Measurements from ENCODE around the gene ATL1.
A peak's percentile ranks its signal among the peaks of the same experiment; 100 is the strongest.
"Not testable (repeated sequence)": the region's sequence is repeated elsewhere in the genome, so short reads cannot be mapped to it uniquely, and the experiment has no call there.

Gene ATL1

GRCh38 chr14:50658203-50658602, 98.3 kb downstream of the ATL1 start:
- DNase-seq (ENCODE audit: low spot score) = no peak

- no peak for DNase-seq (ENCODE audit: low spot score)
Measured at GRCh38 chr14:50659327-50659974, 99.5 kb downstream of the ATL1 start.

GRCh38 chr14:50664579-50664978, 104.6 kb downstream of the ATL1 start:
- not testable (repeated sequence) for DNase-seq (ENCODE audit: low spot score)

DNA sequence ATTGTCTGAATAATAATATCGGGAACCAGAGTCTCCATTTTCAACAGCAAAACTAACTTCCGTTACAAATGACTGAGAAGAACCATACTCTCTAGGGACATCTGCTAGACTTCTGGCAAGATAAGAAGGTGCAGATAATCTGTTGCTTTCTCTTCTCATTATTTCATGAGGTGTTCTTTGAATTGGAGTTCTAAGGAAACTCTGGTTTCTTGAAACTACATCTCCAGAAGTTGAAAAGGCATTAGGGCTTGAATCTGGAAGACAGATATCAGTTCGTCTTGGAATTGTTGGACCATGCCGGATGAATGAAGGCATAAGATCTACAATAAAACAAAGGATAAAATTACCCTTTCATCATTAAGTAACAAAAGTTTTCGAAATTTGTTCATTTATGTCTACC, 105.4 kb downstream of the ATL1 start:
- not testable (repeated sequence) for DNase-seq (ENCODE audit: low spot score)

DNA sequence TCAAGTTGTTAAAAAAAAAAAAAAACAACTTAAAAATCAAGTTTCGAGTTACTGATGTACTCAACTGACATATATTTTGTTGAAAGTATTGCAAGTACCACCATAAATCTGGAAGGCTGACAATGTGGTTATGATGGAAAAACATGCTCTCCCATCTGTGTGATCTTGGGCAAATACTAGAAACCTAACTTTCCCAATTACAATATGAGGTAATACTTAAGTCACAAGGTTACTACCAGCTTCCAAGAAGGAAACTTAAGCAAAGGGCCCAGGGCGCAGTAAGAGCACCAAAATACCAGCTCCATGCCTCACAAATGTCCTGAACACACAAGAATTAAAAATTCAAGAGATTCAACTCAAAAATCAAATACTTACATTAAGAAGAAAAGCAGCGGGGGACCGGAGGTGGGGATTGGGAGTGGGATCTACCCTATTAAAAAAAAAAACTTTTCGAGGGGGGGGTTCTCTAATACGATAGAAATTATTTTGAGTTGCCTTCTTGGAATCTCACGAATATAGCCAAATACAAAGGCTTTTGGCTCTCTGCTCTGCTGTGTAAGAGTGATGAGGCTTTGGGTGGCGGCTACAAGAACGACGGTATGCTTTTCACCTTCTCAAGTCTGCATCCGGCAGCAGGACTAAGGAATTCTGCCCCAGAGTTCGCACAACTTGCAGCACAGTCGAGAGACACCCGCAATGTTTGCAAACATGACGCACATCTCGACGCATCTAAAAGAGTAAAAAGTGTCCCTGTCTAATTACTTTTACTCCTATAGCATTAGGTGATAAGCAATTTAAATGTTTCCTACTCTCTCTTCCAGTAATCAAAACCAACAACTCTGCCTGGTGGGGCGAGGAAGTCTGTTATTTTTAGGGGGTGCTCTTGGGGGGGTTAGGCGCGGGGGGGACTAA, 107.1 kb downstream of the ATL1 start:
- peak; percentile 51 for DNase-seq (ENCODE audit: low spot score)

DNA sequence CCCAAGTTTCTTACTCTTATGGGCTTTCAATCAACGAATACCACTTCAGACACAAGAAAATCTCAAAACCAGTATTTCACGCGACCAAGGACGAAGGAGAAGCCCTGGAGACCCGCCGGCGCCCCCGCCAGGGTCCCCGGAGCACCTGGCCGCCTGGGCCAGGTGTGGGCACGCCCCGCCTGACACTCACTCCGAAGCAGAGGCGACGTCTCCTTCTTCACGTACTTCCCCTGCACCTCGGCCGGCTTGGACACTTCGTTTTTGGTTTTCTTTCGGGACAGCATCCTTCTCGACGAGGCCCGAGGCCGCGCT, 107.7 kb downstream of the ATL1 start:
- peak; percentile 45 for DNase-seq (ENCODE audit: low spot score)

DNA sequence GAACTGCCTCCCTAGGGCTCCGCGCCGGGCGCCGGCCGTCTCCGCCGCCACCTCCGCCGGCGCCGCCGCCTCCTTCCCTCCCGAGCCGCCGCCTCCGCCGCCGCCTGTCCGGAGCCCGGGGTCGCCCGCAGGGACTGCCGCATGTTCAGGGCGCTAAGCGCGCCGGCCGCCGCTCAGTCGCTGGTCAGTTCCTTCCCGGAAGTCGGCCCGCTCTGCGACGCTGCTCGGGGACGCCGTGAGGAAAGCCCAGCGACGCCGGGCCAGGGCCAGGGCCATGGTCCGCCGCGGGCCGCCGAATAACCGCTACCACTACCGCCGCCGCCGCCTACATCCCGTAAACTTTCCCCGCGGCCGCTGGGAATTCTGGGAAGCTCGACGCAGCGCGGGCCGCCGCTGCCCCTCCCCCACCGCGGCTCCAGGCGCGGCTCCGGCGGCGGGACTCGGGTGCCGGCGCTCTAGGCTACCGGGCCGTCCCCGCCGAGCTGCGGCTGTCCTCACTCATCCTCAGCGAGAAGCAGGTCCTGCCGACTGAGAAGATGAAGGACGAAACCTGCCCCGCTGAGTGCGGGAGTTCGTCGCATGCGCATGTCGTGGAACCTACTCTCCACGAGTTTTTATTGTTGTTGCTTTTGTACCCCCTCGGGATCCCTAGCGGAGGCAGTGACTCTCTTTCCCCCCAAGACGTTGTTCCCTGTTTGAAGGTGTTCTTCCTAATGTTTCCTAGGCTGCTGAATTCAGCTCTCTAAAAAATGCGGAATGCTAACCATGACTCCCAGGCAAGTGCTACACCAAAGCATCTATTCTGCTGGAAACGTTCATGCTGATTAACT, 108.3 kb downstream of the ATL1 start, which contains the start of gene SAV1:
TSS of gene SAV1 (minus strand) at position 311 of the 830 bp plus-strand sequence. CDS start 339 bp downstream, outside the sequence.
- peak; percentile 89 for DNase-seq (ENCODE audit: low spot score)

- no peak for DNase-seq (ENCODE audit: low spot score)
Measured at GRCh38 chr14:50668826-50669143, 108.8 kb downstream of the ATL1 start.

DNA sequence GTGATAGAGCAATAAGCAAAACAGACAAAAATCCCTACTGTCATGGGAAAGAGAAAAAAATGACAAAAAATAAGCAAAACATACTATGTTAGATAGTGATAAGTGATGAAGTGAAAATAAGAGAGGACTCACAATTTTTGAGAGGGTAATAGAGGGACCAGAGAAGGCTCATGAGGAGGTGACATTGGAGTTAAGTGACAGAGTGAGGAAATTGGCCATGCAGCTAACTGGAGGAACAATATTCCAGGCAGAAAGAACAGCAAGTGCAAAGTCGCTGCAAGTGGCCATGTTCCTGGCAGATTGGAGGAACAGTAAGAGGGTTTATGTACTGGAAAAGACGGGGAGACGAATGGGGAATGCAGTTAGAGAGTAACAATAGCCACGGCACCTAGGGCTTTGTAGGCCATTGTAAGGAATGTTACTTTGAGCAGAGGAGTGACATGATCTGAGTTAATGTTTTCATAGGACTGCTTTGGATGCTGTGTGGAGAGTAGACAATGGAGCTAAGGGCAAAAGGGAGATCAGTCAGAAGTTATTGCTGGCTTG, 109.6 kb downstream of the ATL1 start:
- DNase-seq (ENCODE audit: low spot score) = no peak

DNA sequence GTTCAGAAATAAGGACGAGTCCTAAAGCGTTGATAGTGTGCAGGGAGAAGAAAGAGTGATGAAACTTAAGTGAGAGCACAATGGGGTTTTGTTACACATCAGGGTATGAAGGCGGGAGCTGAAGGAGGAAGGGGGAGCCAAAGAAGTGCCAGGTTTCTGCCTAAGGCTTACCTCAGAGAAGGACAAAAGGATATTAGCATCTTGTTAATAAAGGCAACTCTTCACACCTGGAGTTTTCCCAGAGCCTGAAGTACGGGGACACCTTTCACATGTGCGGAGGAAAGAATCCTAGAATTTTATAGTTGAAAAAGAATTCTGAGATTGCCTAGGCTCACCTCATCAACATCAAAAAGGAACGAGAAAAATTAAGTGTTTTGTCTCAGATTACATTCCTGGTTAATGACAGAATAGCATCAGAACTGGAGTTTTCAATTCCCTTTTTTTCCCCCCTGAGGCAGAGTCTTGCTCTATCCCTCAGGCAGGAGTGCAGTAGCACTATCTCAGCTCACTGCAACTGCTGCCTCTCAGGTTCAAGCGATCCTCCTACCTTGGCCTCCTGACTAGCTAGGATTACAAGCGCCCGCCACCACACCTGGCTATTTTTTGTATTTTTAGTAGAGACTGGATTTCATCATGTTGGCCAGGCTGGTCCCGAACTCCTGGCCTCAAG, 110.4 kb downstream of the ATL1 start:
- DNase-seq (ENCODE audit: low spot score) = no peak

DNA sequence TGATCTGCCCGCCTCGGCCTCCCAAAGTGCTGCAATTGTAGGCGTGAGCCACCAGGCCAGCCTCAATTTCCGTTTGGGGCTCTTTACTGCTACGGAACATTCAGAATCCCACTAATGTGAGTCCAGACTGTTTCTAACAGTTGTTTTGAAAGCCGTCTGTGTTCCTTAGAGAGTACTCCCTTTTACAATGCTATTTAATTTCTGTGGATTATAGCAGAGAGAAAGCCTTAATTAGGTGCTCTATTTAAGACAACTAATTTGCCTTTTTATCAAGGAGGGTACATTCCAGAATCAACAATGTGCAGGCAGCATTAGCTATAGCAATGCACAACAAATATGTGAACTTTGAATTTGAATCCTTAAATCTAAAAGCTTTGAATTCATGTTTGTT, 110.9 kb downstream of the ATL1 start:
- no peak for DNase-seq (ENCODE audit: low spot score)

GRCh38 chr14:50675597-50675996, 115.7 kb downstream of the ATL1 start:
- peak; percentile 62 for DNase-seq (ENCODE audit: low spot score)

DNA sequence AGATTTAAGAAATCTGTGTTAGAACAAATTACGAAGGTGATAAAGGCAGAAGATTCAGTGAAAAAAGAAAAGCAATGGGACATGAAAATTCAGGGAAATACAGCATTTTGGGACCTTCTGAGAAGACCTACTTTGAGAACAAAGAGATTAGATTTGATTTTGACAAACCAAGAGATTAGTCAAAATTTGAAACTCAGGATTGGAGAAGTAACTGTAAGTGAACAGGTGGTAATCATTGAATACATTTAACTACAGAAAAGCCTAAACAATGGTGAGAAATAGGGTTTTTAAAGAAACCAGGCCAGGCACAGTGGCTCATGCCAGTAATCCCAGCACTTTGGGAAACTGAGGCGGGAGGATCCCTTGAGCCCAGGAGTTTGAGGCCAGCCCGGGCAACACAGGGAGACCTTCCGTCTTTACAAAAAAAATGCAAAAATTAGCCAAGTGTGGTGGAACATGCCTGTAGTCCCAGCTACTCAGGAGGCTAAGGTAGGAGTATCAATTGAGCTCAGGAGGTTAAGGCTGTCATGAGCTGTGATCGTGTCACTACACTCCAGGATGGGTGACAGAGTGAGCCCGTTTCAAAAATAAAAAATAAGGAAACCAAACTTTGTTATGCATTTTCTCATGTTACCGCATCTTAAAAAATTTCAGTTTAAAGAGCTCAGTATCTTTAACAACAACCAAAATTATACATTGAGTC, 117.0 kb downstream of the ATL1 start:
- no peak for DNase-seq (ENCODE audit: low spot score)

GRCh38 chr14:50677527-50678063, 117.7 kb downstream of the ATL1 start:
- peak; percentile 80 for DNase-seq (ENCODE audit: low spot score)

DNA sequence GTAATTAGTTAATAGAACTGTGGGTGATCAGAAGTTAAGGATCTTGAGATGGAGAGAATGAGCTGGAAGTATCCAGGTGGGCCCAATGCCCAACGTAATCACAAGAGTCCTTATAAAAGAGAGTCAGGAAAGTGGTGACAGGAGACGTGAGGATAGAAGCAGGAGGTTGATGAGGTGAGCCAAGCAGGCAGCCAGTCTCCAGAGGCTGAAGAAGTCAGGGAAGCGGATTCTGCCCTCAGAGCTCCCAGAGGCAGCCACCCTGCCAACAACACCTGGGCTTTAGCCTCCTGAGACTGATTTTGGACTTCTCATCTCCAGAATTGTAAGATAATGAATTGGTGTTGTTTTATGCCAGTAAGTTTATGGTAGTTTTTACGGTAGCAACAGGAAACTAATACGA, 118.2 kb downstream of the ATL1 start:
- peak; percentile 30 for DNase-seq (ENCODE audit: low spot score)

- DNase-seq (ENCODE audit: low spot score) = peak; percentile 46
Measured at GRCh38 chr14:50679674-50680073, 119.7 kb downstream of the ATL1 start.
